IgD-negative memory B cell (primary cell): ENCODE data around the gene FKBP3. TPM values are rescaled to one million over a fixed set of nuclear protein-coding genes. Genes with fewer than 3 reads are reported as not detected.

Experiments used
- H3K27ac Mint-ChIP-seq, 3 donors: one replicate each; pipeline ENCODE4 v1.8.0; 2020 to 2022; ENCODE audit warnings: mild to moderate bottlenecking in 3 of 3, mixed read lengths in 3 of 3, moderate library complexity in 1 of 3
- H3K27me3 Mint-ChIP-seq: one replicate; pipeline ENCODE4 v1.8.0; 2021; ENCODE audit warnings: mixed read lengths
- H3K36me3 Mint-ChIP-seq: one replicate; pipeline ENCODE4 v1.8.0; 2020; ENCODE audit warnings: mild to moderate bottlenecking, mixed read lengths
- H3K4me1 Mint-ChIP-seq, 3 donors: one replicate each; pipeline ENCODE4 v1.8.0; 2020 to 2022; ENCODE audit warnings: mixed read lengths in 3 of 3, mild to moderate bottlenecking in 1 of 3
- H3K4me3 Mint-ChIP-seq, 4 donors: one replicate each; pipeline ENCODE4 v1.8.0; 2020 to 2022; ENCODE audit warnings: mild to moderate bottlenecking in 4 of 4, mixed read lengths in 4 of 4, moderate library complexity in 3 of 4
- H3K9me3 Mint-ChIP-seq, 3 donors: one replicate each; pipeline ENCODE4 v1.8.0; 2020 to 2021; ENCODE audit warnings: mixed read lengths in 3 of 3, mild to moderate bottlenecking in 1 of 3
- polyA plus RNA-seq: library from polyadenylated mRNA; unstranded; fragments of 300-500 nt; fragmentation: Illumina TruSeq; gene quantifications from one replicate; pipeline ENCODE4 v1.2.3, GENCODE V29; 2021

Gene FKBP3
- polyA plus RNA-seq, 1 donor from 2014 or later = 63.6 TPM

DNA sequence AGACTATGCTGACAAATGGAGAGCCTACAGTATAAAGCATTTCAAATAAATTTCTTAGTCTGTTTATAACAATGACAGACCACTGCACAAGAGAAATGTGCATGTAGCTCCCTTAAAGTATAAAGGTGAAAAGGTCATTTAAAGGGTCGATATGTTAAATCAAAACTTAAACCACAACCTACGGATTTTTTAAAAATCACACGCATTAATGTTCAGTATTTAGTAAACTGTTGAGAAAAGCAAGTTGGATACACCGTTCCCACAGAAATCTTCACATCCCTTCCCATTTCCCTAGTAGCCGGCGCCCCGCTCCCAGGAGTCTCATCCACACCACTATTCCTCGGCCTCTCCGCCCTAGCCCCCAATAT is 614 bp downstream of the FKBP3 start:
- H3K27me3 Mint-ChIP-seq = no peaks in the 10 kb centered on the region
- no peaks in the 10 kb centered on the region for H3K9me3 Mint-ChIP-seq
- peaks cover 20 to 40% (median 29%) of the 10 kb centered on the region in 3 donors for H3K4me1 Mint-ChIP-seq
- peak overlapping the region; percentile 97 to 100 (median 98) for H3K4me3 Mint-ChIP-seq
- no peaks in the 10 kb centered on the region for H3K36me3 Mint-ChIP-seq
- H3K27ac Mint-ChIP-seq = peak overlapping the region; percentile 96 to 99 (median 98)

DNA sequence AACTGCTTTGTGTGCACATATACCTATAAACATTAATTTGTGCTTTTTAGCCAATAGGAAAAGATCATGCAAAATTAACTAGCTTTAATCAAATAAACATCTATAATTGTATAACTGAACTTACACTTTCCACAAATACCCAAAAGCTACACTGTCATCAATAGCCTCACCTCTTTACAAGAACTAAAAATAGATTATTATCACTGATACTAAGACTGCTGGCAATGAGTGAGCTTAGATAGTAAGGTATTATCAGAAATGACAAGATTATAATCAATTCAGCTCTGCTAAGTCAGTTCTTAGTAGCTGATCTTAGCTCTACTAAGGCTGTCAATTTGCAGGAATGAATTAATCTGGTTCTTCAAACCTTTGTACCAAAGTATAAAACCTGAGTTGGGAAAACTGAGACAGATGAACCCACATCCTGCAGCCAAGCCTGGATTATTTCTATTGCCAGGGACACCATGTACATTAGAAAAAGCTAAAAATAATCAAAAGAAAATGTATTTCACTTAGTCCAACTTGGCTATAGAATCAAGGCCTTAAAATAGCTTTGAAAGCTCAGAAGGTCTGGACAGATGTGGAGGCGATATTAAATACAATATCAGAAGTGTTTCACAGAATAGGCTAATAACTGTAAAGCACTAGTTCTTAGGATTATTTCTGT is 5.2 kb downstream of the FKBP3 start:
- peaks cover 11 to 21% (median 13%) of the 10 kb centered on the region in 3 donors for H3K4me1 Mint-ChIP-seq
- H3K36me3 Mint-ChIP-seq = peaks cover 4% of the 10 kb centered on the region
- no peak overlapping the region for H3K27ac Mint-ChIP-seq
- H3K27me3 Mint-ChIP-seq = no peaks in the 10 kb centered on the region
- H3K4me3 Mint-ChIP-seq = no peak overlapping the region
- H3K9me3 Mint-ChIP-seq = no peaks in the 10 kb centered on the region

DNA sequence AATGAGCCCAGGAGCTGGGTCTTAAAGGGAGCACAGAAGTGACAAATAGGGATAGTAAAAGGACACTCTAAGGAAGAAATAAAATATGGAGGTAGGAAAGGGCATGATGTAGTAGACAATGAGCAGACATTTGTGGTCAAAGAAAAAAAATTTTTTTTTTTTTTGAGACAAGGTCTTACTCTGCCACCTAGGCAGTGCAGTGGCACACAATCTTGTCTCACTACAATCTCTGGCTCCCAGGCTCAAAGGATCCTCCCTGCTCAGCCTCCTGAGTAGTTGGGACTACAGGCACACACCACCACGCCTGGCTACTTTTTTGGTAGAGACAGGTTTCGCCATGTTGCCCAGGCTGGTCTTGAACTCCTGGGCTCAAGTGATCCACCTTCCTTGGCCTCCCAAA is 8.5 kb downstream of the FKBP3 start:
- Mint-ChIP-seq H3K4me3 (no peak overlapping the region), H3K36me3 (peaks cover 5% of the 10 kb centered on the region)

DNA sequence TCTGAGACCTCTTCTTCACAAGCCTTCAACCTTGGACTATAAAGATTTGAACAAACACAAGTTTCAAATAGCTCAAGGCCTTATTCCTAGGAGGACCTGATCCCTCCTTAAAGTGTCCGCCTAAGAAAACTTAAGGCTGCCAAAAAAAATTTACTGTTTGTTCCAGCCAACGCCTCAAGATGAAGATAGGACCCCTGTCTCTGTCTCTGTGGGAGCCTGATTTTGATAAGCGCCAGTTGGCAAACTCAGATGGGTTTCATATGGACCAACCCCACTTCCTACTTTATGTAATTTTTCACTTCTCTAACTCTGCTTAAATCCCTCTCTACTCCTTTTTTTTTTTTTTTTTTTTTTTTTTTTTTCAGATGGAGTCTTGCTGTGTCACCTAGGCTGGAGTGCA is 11.0 kb downstream of the FKBP3 start:
- Mint-ChIP-seq H3K27ac (no peak overlapping the region), H3K9me3 (no peaks in the 10 kb centered on the region), H3K36me3 (peaks cover 5% of the 10 kb centered on the region), H3K27me3 (no peaks in the 10 kb centered on the region), H3K4me1 (peaks cover 3 to 13% (median 4%) of the 10 kb centered on the region in 3 donors), H3K4me3 (no peak overlapping the region)

More for the DNA sequence above, 8.5 kb downstream of the FKBP3 start:
- Mint-ChIP-seq H3K9me3 (no peaks in the 10 kb centered on the region), H3K4me1 (peaks cover 3 to 9% (median 4%) of the 10 kb centered on the region in 3 donors), H3K27ac (no peak overlapping the region), H3K27me3 (no peaks in the 10 kb centered on the region)

DNA sequence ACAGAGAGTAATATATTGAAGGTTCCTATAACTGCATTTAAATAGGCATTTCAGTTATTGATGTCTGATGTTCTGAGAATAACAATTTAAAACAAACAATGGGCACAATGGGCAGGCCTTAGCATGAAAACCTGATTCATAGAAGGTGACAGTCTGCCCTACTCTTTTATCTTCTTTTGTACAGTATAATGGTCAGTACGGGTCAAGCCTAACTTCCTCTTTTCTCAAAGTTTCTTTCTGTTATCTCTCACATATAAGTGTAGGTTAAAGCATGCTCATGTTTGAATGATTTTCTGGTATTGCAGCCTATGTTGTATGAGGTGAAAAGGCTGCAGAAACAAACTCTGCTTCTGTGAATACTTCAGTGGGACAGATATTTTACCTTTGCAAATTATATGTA is 14.2 kb downstream of the FKBP3 start:
- Mint-ChIP-seq H3K36me3 (peaks cover 1% of the 10 kb centered on the region), H3K27me3 (no peaks in the 10 kb centered on the region), H3K27ac (no peak overlapping the region), H3K9me3 (no peaks in the 10 kb centered on the region), H3K4me3 (no peak overlapping the region), H3K4me1 (peaks cover 0 to 5% (median 2%) of the 10 kb centered on the region in 3 donors)

DNA sequence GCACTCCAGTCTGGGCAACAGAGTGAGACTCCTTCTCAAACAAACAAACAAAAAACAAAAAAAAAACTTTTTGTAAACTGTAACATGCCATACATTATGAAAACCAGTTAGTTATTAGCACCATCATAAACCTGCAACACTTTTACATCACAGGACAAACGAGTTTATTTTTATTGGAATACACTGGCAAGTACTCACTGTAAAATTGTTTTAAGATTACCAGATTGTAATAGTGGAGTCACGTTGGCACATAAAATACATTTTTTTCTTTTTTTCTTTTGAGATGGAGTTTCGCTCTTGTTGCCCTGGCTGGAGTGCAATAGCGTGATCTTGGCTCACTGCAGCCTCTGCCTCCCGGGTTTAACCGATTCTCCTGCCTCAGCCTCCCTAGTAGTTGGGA is 15.7 kb downstream of the FKBP3 start:
- Mint-ChIP-seq H3K4me3 (no peak overlapping the region), H3K27ac (no peak overlapping the region), H3K36me3 (peaks cover 4% of the 10 kb centered on the region)

DNA sequence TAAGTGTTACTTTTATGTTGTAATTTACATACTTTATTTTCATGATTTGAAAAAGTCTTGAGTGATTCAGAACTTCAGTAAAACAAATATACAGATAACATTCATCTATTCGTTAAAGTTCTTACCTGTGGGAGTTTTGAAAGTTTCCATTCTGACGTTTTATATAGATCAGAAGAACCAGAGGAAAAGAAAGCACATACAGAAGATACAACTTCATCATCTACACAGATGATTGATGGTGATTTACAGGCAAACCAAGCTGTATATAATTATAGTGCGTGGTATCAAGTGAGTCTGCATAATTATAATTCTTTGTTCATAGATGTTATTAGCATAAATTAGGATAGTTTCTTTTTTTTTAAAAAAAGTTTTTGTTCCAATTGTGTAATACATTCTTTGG is 20.0 kb downstream of the FKBP3 start:
- H3K4me1 Mint-ChIP-seq = peaks cover 0 to 1% (median 0%) of the 10 kb centered on the region in 3 donors
- H3K4me3 Mint-ChIP-seq = no peak overlapping the region
- no peak overlapping the region for H3K27ac Mint-ChIP-seq
- H3K27me3 Mint-ChIP-seq = no peaks in the 10 kb centered on the region
- H3K36me3 Mint-ChIP-seq = peaks cover 3% of the 10 kb centered on the region
- H3K9me3 Mint-ChIP-seq = no peaks in the 10 kb centered on the region

More for the DNA sequence above, 15.7 kb downstream of the FKBP3 start:
- Mint-ChIP-seq H3K4me1 (peaks cover 1 to 5% (median 2%) of the 10 kb centered on the region in 3 donors), H3K27me3 (no peaks in the 10 kb centered on the region), H3K9me3 (no peaks in the 10 kb centered on the region)

DNA sequence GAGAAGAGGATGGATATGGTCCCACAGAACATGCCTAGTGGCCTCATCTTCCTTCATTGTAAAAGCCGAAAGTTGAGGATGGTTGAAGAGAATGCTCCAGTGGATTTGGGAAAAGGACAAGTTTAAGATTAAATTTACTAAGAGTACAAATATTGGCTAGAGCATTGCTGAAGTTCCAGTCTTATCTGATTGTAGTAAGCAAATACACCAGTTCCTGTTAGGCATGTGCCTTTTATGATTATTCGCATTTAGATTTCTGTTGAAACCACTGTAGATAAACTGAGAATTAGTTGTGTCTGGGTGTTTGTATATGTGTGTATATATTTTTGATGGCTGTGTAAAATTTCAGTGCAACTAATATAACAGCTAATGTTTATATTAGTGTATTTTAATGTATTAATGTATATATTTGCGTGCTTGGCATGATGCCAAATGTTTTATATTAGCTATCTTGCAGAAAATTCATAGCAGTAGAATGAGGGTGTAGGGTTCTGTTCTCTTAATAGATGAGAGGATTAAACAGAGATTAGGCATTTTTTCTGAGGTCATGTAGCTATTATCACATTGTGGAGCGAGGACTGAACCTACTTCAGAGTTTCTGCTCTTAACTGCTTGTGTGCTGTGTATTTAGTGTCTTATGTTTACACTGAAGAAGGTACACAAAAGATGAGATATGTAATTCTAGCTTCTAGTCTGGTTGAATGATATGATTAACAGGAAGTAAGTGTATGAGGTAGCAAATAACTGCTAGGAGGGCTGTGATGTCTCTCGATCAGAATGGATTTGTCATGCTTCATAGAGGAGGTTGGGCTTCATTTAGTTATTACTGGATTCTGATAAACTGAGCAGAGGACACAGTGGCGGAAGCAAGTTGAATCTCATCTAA is 21.1 kb downstream of the FKBP3 start:
- Mint-ChIP-seq H3K27ac (peak overlapping the region in 2 of 3 donors; percentile 70 to 89), H3K27me3 (no peaks in the 10 kb centered on the region), H3K9me3 (no peaks in the 10 kb centered on the region), H3K4me1 (peaks cover 0 to 1% (median 0%) of the 10 kb centered on the region in 3 donors), H3K36me3 (peaks cover 7% of the 10 kb centered on the region), H3K4me3 (no peak overlapping the region)

DNA sequence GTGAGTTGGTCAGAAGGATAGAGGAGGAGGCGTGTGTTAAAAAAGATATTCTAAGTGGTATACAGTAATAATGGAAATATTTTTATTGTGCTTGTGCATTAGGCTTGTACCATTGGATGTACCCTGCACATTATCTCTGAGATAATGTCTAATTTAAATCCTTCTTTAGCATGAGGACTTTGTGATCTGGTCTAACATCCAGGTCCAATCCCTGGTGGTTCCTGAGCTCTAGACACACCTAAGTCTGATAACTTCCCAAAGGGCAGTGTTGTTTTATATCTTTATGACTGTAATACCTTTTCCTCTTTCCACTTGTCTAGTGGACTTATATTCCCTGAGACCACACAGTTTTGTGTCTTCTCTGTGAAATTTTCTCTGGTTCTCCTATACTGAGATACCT is 29.7 kb downstream of the FKBP3 start:
- Mint-ChIP-seq H3K36me3 (peaks cover 8% of the 10 kb centered on the region), H3K27me3 (no peaks in the 10 kb centered on the region), H3K27ac (no peak overlapping the region), H3K4me1 (peaks cover 1 to 3% (median 2%) of the 10 kb centered on the region in 3 donors), H3K9me3 (no peaks in the 10 kb centered on the region), H3K4me3 (no peak overlapping the region)

DNA sequence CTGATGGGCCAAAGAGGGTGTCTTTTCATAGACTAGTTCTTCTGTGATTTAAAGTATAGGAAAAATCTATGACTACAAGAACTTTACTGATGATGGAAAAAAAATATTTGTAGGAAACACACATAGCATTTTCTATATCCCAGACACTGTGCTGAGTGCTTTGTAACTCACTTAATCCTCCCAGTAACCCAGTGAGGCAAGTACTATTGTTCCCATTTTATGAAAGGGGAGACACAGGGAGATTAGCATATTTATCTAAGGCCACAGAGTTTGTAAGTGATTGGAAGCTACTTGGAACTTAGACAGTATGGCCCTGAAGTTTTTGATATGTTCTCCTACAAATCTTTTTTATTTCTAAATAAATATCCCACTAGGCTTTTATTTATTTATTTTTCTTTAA is 30.5 kb downstream of the FKBP3 start:
- Mint-ChIP-seq H3K4me1 (peaks cover 2 to 6% (median 3%) of the 10 kb centered on the region in 3 donors), H3K27me3 (no peaks in the 10 kb centered on the region), H3K4me3 (no peak overlapping the region), H3K36me3 (peaks cover 7% of the 10 kb centered on the region), H3K9me3 (no peaks in the 10 kb centered on the region), H3K27ac (no peak overlapping the region)

DNA sequence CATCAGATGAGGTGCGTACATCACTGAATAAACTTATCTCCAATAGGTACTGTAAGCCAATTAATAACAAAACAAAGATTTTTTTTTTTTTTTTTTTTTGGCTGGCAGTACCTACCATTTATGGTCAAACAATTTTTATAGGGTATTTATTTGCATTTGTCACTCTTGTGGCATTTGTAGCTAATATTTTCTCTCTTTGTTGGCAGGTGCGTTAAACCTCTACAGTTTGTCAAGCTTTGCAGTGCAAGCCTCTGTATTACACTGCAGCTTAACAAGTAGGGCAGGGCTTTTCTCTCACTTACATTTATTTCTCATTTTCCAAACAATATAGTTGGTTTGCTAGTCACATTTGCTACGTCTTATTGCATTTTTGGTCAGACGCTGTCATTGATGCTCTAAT is 38.1 kb downstream of the FKBP3 start:
- no peaks in the 10 kb centered on the region for H3K9me3 Mint-ChIP-seq
- H3K4me3 Mint-ChIP-seq = no peak overlapping the region
- H3K27ac Mint-ChIP-seq = no peak overlapping the region
- no peaks in the 10 kb centered on the region for H3K27me3 Mint-ChIP-seq
- peaks cover 0 to 18% (median 8%) of the 10 kb centered on the region in 3 donors for H3K4me1 Mint-ChIP-seq
- H3K36me3 Mint-ChIP-seq = peaks cover 4% of the 10 kb centered on the region

DNA sequence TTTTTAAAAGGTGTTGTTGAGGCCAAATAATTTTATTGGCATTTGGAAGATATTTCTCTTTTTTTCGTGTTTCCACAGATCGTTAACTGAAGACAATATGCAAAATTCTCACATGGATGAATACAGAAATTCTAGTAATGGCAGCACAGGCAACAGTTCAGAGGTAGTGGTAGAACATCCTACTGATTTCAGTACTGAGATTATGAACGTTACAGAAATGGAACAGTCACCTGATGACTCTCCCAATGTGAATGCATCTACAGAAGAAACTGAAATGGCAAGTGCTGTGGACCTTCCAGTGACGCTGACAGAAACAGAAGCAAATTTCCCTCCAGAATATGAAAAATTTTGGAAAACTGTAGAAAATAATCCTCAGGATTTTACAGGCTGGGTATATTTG is 39.1 kb downstream of the FKBP3 start:
- H3K9me3 Mint-ChIP-seq = no peaks in the 10 kb centered on the region
- H3K36me3 Mint-ChIP-seq = peaks cover 4% of the 10 kb centered on the region
- H3K27ac Mint-ChIP-seq = peak overlapping the region in 1 of 3 donors; percentile 4
- H3K27me3 Mint-ChIP-seq = no peaks in the 10 kb centered on the region
- peaks cover 6 to 24% (median 17%) of the 10 kb centered on the region in 3 donors for H3K4me1 Mint-ChIP-seq
- no peak overlapping the region for H3K4me3 Mint-ChIP-seq

DNA sequence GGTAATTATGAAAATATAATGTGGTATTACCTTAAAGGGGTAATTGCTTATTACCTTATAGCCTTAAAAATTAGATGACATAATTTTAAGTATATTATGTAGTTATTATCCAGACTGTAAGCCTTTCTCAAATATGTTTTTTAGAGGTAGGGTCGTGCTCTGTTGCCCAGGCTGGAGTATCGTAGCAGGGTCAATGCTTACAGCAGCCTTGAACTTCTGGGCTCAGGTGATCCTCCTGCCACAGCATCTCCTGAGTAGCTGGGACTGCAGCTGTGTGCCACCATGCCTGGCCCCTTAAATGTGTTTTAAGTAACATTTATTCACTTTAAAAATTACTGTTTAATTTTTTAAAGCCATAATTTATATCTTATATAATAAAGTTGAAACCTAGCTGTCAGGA is 40.0 kb downstream of the FKBP3 start:
- Mint-ChIP-seq H3K27me3 (no peaks in the 10 kb centered on the region), H3K36me3 (peaks cover 2% of the 10 kb centered on the region), H3K9me3 (no peaks in the 10 kb centered on the region), H3K27ac (no peak overlapping the region), H3K4me1 (peaks cover 14 to 32% (median 26%) of the 10 kb centered on the region in 3 donors), H3K4me3 (no peak overlapping the region)

DNA sequence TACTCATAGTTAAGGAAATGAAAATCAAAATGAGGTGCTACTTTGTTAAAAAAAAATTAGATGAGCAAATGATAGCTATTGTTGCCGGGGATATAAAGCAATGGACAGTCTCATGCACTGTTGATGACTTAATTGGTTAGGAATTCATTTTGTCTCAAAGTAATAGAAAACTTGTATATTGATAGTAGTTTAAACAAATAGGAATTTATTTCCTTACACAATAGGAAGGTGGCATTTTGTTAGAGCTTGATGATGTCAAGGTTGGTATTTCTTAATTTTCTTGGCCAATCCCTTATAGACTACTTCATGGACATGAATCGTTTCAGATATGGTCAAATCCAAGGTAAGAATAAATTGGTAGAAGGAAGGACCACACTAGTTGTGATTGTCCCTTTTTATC is 42.6 kb downstream of the FKBP3 start:
- H3K27ac Mint-ChIP-seq = no peak overlapping the region
- H3K27me3 Mint-ChIP-seq = no peaks in the 10 kb centered on the region
- H3K4me3 Mint-ChIP-seq = no peak overlapping the region
- no peaks in the 10 kb centered on the region for H3K9me3 Mint-ChIP-seq
- H3K36me3 Mint-ChIP-seq = no peaks in the 10 kb centered on the region
- H3K4me1 Mint-ChIP-seq = peaks cover 35 to 55% (median 40%) of the 10 kb centered on the region in 3 donors

DNA sequence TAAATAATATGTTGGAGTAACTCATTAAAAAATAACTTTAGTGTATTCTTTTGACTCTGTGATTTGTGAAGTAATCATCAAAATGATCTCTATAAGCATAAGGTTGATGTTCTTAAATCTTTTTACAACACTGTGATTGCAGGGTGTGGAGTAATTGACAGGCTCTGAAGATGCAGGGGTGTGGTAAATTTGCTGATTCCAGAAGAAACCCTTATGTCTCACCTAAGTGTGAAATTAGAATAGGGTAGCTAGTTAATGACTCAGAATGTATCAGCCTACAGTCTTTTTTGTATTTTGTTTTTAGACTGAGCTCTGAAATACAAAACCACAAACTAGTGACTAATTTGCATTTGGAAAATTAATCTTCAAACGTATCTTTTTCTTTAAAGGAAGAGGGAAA is 44.5 kb downstream of the FKBP3 start:
- no peaks in the 10 kb centered on the region for H3K9me3 Mint-ChIP-seq
- H3K27me3 Mint-ChIP-seq = no peaks in the 10 kb centered on the region
- H3K4me1 Mint-ChIP-seq = peaks cover 46 to 72% (median 57%) of the 10 kb centered on the region in 3 donors
- H3K36me3 Mint-ChIP-seq = peaks cover 3% of the 10 kb centered on the region
- H3K27ac Mint-ChIP-seq = no peak overlapping the region
- H3K4me3 Mint-ChIP-seq = peak overlapping the region in 2 of 4 donors; percentile 17 to 47
